Suprapubic skin (tissue), 4 donors: ENCODE measurements around the gene EDDM3A. TPM values are rescaled to one million over a fixed set of nuclear protein-coding genes. Genes with fewer than 3 reads are reported as not detected.

Experiments used
- DNase-seq, 2 donors: peaks; one replicate each; pipeline ENCODE4 v3.0.0-alpha.2; 2019; ENCODE audit warnings: low spot score in 2 of 2
- H3K27ac ChIP-seq: fragments of 200-600 bp; sonication (generic); one replicate; pipeline ENCODE4 v1.5.1; 2019
- H3K27me3 ChIP-seq: fragments of 200-600 bp; sonication (generic); one replicate; pipeline ENCODE4 v1.5.1; 2019
- H3K36me3 ChIP-seq: fragments of 200-600 bp; sonication (generic); one replicate; pipeline ENCODE4 v1.5.1; 2019
- H3K4me1 ChIP-seq: fragments of 200-600 bp; sonication (generic); one replicate; pipeline ENCODE4 v1.5.1; 2019
- H3K4me3 ChIP-seq: fragments of 200-600 bp; sonication (generic); one replicate; pipeline ENCODE4 v1.5.1; 2019; ENCODE audit warnings: mild to moderate bottlenecking
- H3K9me3 ChIP-seq: fragments of 200-600 bp; sonication (generic); one replicate; pipeline ENCODE4 v1.5.1; 2019
- CTCF ChIP-seq, 2 donors: fragments of 200-600 bp in 1 of 2; fragments of 450-650 bp in 1 of 2; sonication (generic) in 1 of 2; IDR thresholded peaks; one replicate each; pipeline ENCODE4 v1.5.1; 2016 to 2019; ENCODE audit warnings: antibody characterized with exemption in 2 of 2, mild to moderate bottlenecking in 1 of 2, moderate library complexity in 1 of 2
- EP300 ChIP-seq: sonication (generic); formaldehyde crosslinking; IDR thresholded peaks from one replicate; pipeline ENCODE4 v1.6.1; 2017; ENCODE audit warnings: antibody characterized with exemption
- POLR2A ChIP-seq, 2 donors: fragments of 450-650 bp; IDR thresholded peaks; one replicate each; pipeline ENCODE4 v1.6.1; 2017; ENCODE audit warnings: antibody characterized with exemption in 2 of 2, mild to moderate bottlenecking in 2 of 2, moderate library complexity in 2 of 2
- POLR2AphosphoS5 ChIP-seq, 3 donors: sonication (generic); formaldehyde crosslinking; IDR thresholded peaks; one replicate each; pipeline ENCODE4 v1.6.1; 2017; ENCODE audit warnings: antibody characterized with exemption in 3 of 3
- WGBS: methylation state at CpG from one replicate; pipeline ENCODE4 v1.1.5; 2018; 5-methylcytosine and 5-hydroxymethylcytosine counted together
- total RNA-seq, 4 donors: library from RNA; depleted of rRNA; stranded (reverse); fragments of >200 nt; gene quantifications; one replicate each; pipeline ENCODE4 v1.1.0, GENCODE V29; 2016

The EDDM3A gene
- total RNA-seq, 4 donors from 2014 or later: not detected

- H3K27ac ChIP-seq: no peak overlapping the region
- H3K27me3 ChIP-seq: no peaks in the 10 kb centered on the region
- H3K9me3 ChIP-seq: no peaks in the 10 kb centered on the region
- WGBS: 90% methylated on average over 13 of the region's 13 CpGs
- H3K36me3 ChIP-seq: no peaks in the 10 kb centered on the region
- no peak for TF ChIP-seq EP300
- H3K4me3 ChIP-seq: no peak overlapping the region
- no peaks in the 10 kb centered on the region for H3K4me1 ChIP-seq
- DNase-seq: no peak
Observed at GRCh38 chr14:20790464-20791116, 44.9 kb downstream of the EDDM3A start.

GRCh38 chr14:20791187-20791586 lies 45.5 kb downstream of the EDDM3A start:
- DNase-seq: no peak
- Histone ChIP-seq H3K4me1 (no peaks in the 10 kb centered on the region), H3K27me3 (no peaks in the 10 kb centered on the region), H3K36me3 (no peaks in the 10 kb centered on the region), H3K4me3 (no peak overlapping the region), H3K27ac (no peak overlapping the region), H3K9me3 (no peaks in the 10 kb centered on the region)
- no peak for TF ChIP-seq EP300
- 66% methylated on average over 7 of the region's 7 CpGs for WGBS

- Histone ChIP-seq H3K4me1 (no peaks in the 10 kb centered on the region), H3K9me3 (no peaks in the 10 kb centered on the region), H3K4me3 (no peak overlapping the region), H3K27me3 (no peaks in the 10 kb centered on the region), H3K27ac (no peak overlapping the region), H3K36me3 (no peaks in the 10 kb centered on the region)
- 66% methylated on average over 2 of the region's 2 CpGs for WGBS
- no peak for DNase-seq
- TF ChIP-seq POLR2A (IDR thresholded peaks at IDR 0.05): no peak
- no peak for TF ChIP-seq CTCF (IDR thresholded peaks at IDR 0.05)
- no peak for TF ChIP-seq POLR2AphosphoS5 (IDR thresholded peaks at IDR 0.05)
- TF ChIP-seq EP300: no peak
Observed at GRCh38 chr14:20791597-20791996, 45.9 kb downstream of the EDDM3A start.

GRCh38 chr14:20792556-20792955 lies 46.9 kb downstream of the EDDM3A start:
- Histone ChIP-seq H3K36me3 (no peaks in the 10 kb centered on the region), H3K4me3 (no peak overlapping the region), H3K27ac (no peak overlapping the region), H3K4me1 (no peaks in the 10 kb centered on the region), H3K27me3 (no peaks in the 10 kb centered on the region), H3K9me3 (no peaks in the 10 kb centered on the region)
- no peak for TF ChIP-seq POLR2A (IDR thresholded peaks at IDR 0.05)
- no peak for TF ChIP-seq CTCF (IDR thresholded peaks at IDR 0.05)
- no peak for TF ChIP-seq EP300
- TF ChIP-seq POLR2AphosphoS5 (IDR thresholded peaks at IDR 0.05): no peak
- WGBS: 88% methylated on average over 4 of the region's 4 CpGs
- no peak for DNase-seq

- DNase-seq: no peak
- Histone ChIP-seq H3K27me3 (peaks cover 7% of the 10 kb centered on the region), H3K27ac (no peak overlapping the region), H3K4me1 (no peaks in the 10 kb centered on the region), H3K4me3 (no peak overlapping the region), H3K9me3 (no peaks in the 10 kb centered on the region), H3K36me3 (no peaks in the 10 kb centered on the region)
- 68% methylated on average over 7 of the region's 7 CpGs for WGBS
- no peak for TF ChIP-seq CTCF (IDR thresholded peaks at IDR 0.05)
- TF ChIP-seq POLR2AphosphoS5 (IDR thresholded peaks at IDR 0.05): no peak
- TF ChIP-seq EP300: no peak
- TF ChIP-seq POLR2A (IDR thresholded peaks at IDR 0.05): no peak
Observed at GRCh38 chr14:20794644-20795369, 49.1 kb downstream of the EDDM3A start.

- DNase-seq: no peak
- 96% methylated on average over 1 of the region's 1 CpG for WGBS
- no peaks in the 10 kb centered on the region for H3K4me1 ChIP-seq
- H3K36me3 ChIP-seq: no peaks in the 10 kb centered on the region
- no peaks in the 10 kb centered on the region for H3K9me3 ChIP-seq
- no peak overlapping the region for H3K4me3 ChIP-seq
- H3K27ac ChIP-seq: no peak overlapping the region
- peaks cover 7% of the 10 kb centered on the region for H3K27me3 ChIP-seq
- TF ChIP-seq POLR2A (IDR thresholded peaks at IDR 0.05): no peak
Observed at GRCh38 chr14:20797164-20797563, 51.5 kb downstream of the EDDM3A start.

Other genes starting within 250 kb of the EDDM3A start
- gene RNASE10, start 240.3 kb upstream of the EDDM3A start, total RNA-seq: not detected
- gene RNASE9, start 184.8 kb upstream of the EDDM3A start, total RNA-seq: not detected
- not detected for gene RNASE11, start 157.9 kb upstream of the EDDM3A start, total RNA-seq
- gene RNASE12, start 154.5 kb upstream of the EDDM3A start, total RNA-seq: not detected
- not detected for gene OR6S1, start 104.2 kb upstream of the EDDM3A start, total RNA-seq
- 10 to 100 TPM; 43.9 to 84.2 (median 66.2) TPM for gene RNASE4, start 61.3 kb upstream of the EDDM3A start, total RNA-seq
- gene ANG, start 57.1 kb upstream of the EDDM3A start, total RNA-seq: 10 to 100 TPM; 19.3 to 46.9 (median 27.1) TPM
- not detected for gene EDDM3B, start 22.5 kb downstream of the EDDM3A start, total RNA-seq
- gene RNASE6, start 35.4 kb downstream of the EDDM3A start, total RNA-seq: 1 to 10 TPM; 4.0 to 8.1 (median 7.6) TPM
- gene RNASE1, start 57.0 kb downstream of the EDDM3A start, total RNA-seq: 10 to 100 TPM; 39.7 to 97.1 (median 64.0) TPM
- not detected for gene RNASE3, start 145.5 kb downstream of the EDDM3A start, total RNA-seq
- 1 to 10 TPM in 1 of 4 donors, not detected in 3; 1.6 TPM for gene RNASE2, start 209.6 kb downstream of the EDDM3A start, total RNA-seq
- 100 to 1,000 TPM in 2 of 4 donors, 10 to 100 TPM in 2; 64.9 to 332 (median 96.3) TPM for gene METTL17, start 244.1 kb downstream of the EDDM3A start, total RNA-seq